ENCODE data around the gene TMUB1. TPM values are rescaled to one million over a fixed set of nuclear protein-coding genes. Genes with fewer than 3 reads are reported as not detected.

TMUB1 gene
- total RNA-seq, 1 donor from 2014 or later: 12.5 TPM

DNA sequence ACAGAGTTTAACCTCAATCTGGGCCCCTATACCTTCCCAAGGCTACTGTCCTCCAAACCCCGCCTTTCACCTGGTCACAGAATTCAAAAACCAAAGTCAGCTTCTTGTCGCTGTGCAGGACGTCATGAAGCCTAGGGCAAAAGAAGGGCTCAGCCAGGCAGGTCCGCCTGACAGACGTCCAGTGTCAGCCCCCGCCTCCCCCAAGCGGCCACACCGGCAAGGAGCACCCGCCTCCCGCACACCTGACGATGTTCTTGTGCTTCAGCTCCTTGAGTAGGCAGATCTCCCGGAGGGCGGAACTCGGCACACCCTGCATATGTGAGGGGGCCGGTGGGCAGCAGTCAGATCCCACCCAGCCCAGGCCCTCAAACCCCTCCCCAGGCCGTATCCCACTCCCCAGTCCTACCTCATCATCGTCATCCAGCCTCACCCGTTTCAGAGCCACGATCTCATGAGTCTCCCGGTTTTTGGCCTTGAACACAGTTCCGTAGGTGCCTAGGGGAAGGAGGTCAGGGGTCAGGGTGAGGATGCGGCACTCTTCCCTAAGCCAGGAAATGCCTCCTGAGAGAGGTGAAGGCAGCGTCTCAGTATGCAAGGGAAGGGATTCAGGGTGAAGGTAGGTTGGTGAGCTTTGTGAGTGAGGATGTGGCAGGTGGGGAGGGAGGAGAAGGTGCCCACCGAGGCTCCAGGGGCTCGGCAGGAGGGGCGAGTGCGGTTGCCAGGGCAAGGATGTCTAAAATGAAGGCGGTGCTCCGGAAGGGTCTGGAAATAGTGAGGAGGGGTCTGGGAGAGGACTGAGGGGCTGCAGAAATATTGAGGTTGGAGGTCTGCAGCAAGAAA, 26.4 kb downstream of the TMUB1 start:
- no peaks in the 10 kb centered on the region for H3K27me3 ChIP-seq (ENCODE audit: control insufficient read depth in 3 of 3, insufficient read depth in 3 of 3, low read length in 3 of 3)
- no peaks in the 10 kb centered on the region for H3K9me3 ChIP-seq (ENCODE audit: control insufficient read depth in 3 of 3, low read length in 3 of 3)
- H3K4me3 ChIP-seq (ENCODE audit: low read length in 3 of 3): peak overlapping the region; percentile 90 to 95 (median 94)
- peak overlapping the region; percentile 98 for H3K27ac ChIP-seq (ENCODE audit: low read depth, low read length)
- peaks cover 38 to 42% (median 41%) of the 10 kb centered on the region in 3 donors for H3K4me1 ChIP-seq (ENCODE audit: control insufficient read depth in 3 of 3, insufficient read depth in 3 of 3, low read length in 3 of 3)
- peak overlapping the region; percentile 73 to 90 (median 80) for H3K9ac ChIP-seq (ENCODE audit: low read depth in 1 of 3, low read length in 3 of 3)
- H3K36me3 ChIP-seq (ENCODE audit: control insufficient read depth in 3 of 3, insufficient read depth in 3 of 3, low read length in 3 of 3): peaks cover 0 to 6% (median 4%) of the 10 kb centered on the region in 3 donors

DNA sequence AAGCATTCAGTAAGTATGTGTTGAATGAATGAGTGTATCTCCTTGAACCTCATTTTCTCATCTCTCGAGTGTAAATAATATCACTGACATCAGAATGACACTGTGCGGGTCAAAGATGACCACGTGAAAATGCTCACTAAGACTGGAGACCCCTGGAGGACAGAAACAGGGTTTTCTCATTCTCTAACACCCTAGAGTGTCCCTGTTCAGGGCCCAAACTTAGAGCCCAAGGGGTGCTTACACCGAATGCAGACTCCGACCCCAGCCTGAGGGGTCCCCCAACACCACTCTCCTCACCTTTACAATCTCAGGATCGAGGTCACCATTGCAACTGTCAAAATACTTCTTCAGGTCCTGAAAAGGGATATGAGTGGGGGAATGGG, 27.0 kb downstream of the TMUB1 start:
- Histone ChIP-seq H3K4me3 (ENCODE audit: low read length in 3 of 3) (no peak overlapping the region), H3K4me1 (ENCODE audit: control insufficient read depth in 3 of 3, insufficient read depth in 3 of 3, low read length in 3 of 3) (peaks cover 34 to 36% (median 35%) of the 10 kb centered on the region in 3 donors), H3K27me3 (ENCODE audit: control insufficient read depth in 3 of 3, insufficient read depth in 3 of 3, low read length in 3 of 3) (no peaks in the 10 kb centered on the region), H3K9ac (ENCODE audit: low read depth in 1 of 3, low read length in 3 of 3) (no peak overlapping the region), H3K9me3 (ENCODE audit: control insufficient read depth in 3 of 3, low read length in 3 of 3) (no peaks in the 10 kb centered on the region), H3K36me3 (ENCODE audit: control insufficient read depth in 3 of 3, insufficient read depth in 3 of 3, low read length in 3 of 3) (peaks cover 0 to 6% (median 4%) of the 10 kb centered on the region in 3 donors), H3K27ac (ENCODE audit: low read depth, low read length) (no peak overlapping the region)

DNA sequence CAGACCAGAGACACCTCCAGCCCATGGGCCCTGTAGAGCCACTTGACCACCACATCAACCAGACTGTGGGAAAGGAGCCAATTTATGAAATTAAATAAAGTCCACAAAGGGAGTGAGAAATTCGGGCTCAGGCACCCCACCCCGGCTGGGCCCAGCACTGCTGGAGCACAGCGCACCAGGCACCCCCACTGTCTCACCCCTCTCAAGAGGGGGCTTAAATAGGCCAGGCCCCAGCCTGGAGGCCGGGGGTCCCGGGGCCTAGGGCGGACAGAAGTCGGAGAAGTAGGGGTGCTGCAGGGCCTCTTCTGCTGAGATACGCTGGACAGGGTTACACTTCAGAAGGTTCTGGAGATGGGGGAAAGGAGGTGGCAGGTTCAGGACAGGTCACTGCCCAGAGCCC, 29.5 kb downstream of the TMUB1 start:
- Histone ChIP-seq H3K27ac (ENCODE audit: low read depth, low read length) (no peak overlapping the region), H3K9ac (ENCODE audit: low read depth in 1 of 3, low read length in 3 of 3) (no peak overlapping the region), H3K9me3 (ENCODE audit: control insufficient read depth in 3 of 3, low read length in 3 of 3) (no peaks in the 10 kb centered on the region), H3K36me3 (ENCODE audit: control insufficient read depth in 3 of 3, insufficient read depth in 3 of 3, low read length in 3 of 3) (peaks cover 0 to 6% (median 4%) of the 10 kb centered on the region in 3 donors), H3K4me3 (ENCODE audit: low read length in 3 of 3) (no peak overlapping the region), H3K4me1 (ENCODE audit: control insufficient read depth in 3 of 3, insufficient read depth in 3 of 3, low read length in 3 of 3) (peaks cover 18 to 20% (median 19%) of the 10 kb centered on the region in 3 donors), H3K27me3 (ENCODE audit: control insufficient read depth in 3 of 3, insufficient read depth in 3 of 3, low read length in 3 of 3) (peaks cover 0 to 11% (median 8%) of the 10 kb centered on the region in 3 donors)

DNA sequence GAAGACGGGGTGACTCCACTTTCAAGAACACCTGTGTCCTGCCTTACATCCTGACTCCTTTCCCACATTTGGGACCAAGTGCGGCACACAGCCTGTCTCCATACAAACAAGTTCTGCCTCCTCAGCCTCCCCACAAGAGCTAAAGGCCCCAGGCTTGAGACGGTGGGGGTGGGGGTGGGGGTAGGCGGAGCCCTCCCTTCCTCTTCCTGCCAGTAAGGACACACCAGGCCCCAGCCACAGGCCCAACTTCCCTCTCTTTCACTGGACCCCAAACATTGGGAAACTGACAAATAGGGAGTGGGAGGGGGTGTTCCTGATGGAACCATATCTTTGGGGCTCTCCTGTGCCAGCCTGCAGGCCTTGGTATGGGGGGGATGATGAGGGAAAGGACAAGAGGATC, 30.2 kb downstream of the TMUB1 start:
- peaks cover 0 to 11% (median 8%) of the 10 kb centered on the region in 3 donors for H3K27me3 ChIP-seq (ENCODE audit: control insufficient read depth in 3 of 3, insufficient read depth in 3 of 3, low read length in 3 of 3)
- H3K9ac ChIP-seq (ENCODE audit: low read depth in 1 of 3, low read length in 3 of 3): no peak overlapping the region
- H3K4me3 ChIP-seq (ENCODE audit: low read length in 3 of 3): no peak overlapping the region
- peaks cover 0 to 6% (median 4%) of the 10 kb centered on the region in 3 donors for H3K36me3 ChIP-seq (ENCODE audit: control insufficient read depth in 3 of 3, insufficient read depth in 3 of 3, low read length in 3 of 3)
- no peaks in the 10 kb centered on the region for H3K9me3 ChIP-seq (ENCODE audit: control insufficient read depth in 3 of 3, low read length in 3 of 3)
- no peak overlapping the region for H3K27ac ChIP-seq (ENCODE audit: low read depth, low read length)
- H3K4me1 ChIP-seq (ENCODE audit: control insufficient read depth in 3 of 3, insufficient read depth in 3 of 3, low read length in 3 of 3): peaks cover 11 to 15% (median 14%) of the 10 kb centered on the region in 3 donors

DNA sequence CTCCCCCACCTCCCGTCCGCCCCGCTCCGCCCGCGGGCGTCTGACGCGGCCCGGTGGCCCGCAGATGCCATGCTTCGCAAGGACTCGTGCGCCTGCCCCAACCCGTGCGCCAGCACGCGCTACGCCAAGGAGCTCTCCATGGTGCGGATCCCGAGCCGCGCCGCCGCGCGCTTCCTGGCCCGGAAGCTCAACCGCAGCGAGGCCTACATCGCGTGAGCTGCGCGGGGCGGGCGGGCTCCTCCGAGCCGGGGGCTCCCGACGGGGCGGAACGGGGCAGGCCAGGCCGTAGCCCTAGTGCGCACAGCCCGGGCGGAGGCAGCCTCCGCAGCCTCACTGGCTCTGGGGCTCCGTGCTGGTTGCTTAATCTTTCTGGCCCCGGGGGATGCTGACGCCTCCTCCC, 32.2 kb downstream of the TMUB1 start:
- no peaks in the 10 kb centered on the region for H3K9me3 ChIP-seq (ENCODE audit: control insufficient read depth in 3 of 3, low read length in 3 of 3)
- H3K27ac ChIP-seq (ENCODE audit: low read depth, low read length): no peak overlapping the region
- peaks cover 4 to 6% (median 4%) of the 10 kb centered on the region in 3 donors for H3K36me3 ChIP-seq (ENCODE audit: control insufficient read depth in 3 of 3, insufficient read depth in 3 of 3, low read length in 3 of 3)
- H3K27me3 ChIP-seq (ENCODE audit: control insufficient read depth in 3 of 3, insufficient read depth in 3 of 3, low read length in 3 of 3): peaks cover 0 to 11% (median 8%) of the 10 kb centered on the region in 3 donors
- H3K4me3 ChIP-seq (ENCODE audit: low read length in 3 of 3): no peak overlapping the region
- peaks cover 0 to 4% (median 3%) of the 10 kb centered on the region in 3 donors for H3K4me1 ChIP-seq (ENCODE audit: control insufficient read depth in 3 of 3, insufficient read depth in 3 of 3, low read length in 3 of 3)
- no peak overlapping the region for H3K9ac ChIP-seq (ENCODE audit: low read depth in 1 of 3, low read length in 3 of 3)

DNA sequence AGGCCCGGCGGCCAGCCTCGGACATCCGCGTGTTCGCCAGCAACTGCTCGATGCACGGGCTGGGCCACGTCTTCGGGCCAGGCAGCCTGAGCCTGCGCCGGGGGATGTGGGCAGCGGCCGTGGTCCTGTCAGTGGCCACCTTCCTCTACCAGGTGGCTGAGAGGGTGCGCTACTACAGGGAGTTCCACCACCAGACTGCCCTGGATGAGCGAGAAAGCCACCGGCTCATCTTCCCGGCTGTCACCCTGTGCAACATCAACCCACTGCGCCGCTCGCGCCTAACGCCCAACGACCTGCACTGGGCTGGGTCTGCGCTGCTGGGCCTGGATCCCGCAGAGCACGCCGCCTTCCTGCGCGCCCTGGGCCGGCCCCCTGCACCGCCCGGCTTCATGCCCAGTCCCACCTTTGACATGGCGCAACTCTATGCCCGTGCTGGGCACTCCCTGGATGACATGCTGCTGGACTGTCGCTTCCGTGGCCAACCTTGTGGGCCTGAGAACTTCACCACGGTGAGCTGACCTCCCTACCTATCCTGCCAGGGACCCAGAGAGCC, 34.3 kb downstream of the TMUB1 start:
- Histone ChIP-seq H3K27ac (ENCODE audit: low read depth, low read length) (no peak overlapping the region), H3K4me3 (ENCODE audit: low read length in 3 of 3) (no peak overlapping the region), H3K27me3 (ENCODE audit: control insufficient read depth in 3 of 3, insufficient read depth in 3 of 3, low read length in 3 of 3) (peaks cover 0 to 11% (median 8%) of the 10 kb centered on the region in 3 donors), H3K4me1 (ENCODE audit: control insufficient read depth in 3 of 3, insufficient read depth in 3 of 3, low read length in 3 of 3) (peaks cover 0 to 4% (median 3%) of the 10 kb centered on the region in 3 donors), H3K9me3 (ENCODE audit: control insufficient read depth in 3 of 3, low read length in 3 of 3) (no peaks in the 10 kb centered on the region), H3K9ac (ENCODE audit: low read depth in 1 of 3, low read length in 3 of 3) (no peak overlapping the region), H3K36me3 (ENCODE audit: control insufficient read depth in 3 of 3, insufficient read depth in 3 of 3, low read length in 3 of 3) (peaks cover 4 to 8% (median 4%) of the 10 kb centered on the region in 3 donors)

DNA sequence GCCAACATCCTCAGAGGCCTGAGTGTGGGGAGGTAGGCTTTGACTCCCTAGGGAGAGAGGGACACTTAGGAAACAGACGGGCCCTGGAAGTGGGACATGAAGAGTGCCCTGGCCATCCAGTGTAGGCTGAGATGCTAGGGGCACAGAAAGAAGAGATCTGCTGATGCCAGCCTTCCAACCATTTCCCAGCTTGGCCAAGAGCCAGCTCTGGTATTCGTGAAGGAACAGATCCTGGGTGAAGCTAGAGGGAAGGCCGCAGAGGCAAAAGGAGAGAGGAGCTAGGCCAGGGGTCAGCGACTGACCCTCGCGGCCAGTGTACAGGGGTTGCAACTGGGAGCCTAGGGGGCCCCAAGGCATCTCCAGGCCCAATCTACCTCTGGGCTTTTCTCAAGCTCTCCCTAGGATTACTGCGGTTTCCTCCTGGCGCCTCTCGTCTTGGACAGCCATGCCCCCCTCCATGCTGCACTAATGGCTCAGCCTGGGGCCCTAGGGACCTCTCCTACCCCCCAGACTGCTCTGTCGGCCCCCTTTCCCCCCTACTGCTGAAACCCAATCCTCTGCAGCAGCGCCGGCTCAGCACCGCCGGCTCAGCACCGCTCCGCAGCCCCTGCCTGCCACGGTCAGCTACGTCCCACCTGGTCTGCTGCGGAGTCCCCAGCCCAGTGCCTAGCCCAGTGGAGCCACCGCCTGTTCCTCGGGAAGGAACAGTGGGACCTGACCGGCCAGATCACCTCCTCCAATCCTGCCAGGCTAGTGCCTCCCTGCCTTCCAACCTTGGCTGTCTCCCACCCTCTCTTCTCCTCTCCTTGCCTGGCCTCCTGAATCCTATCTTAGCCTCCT, 35.1 kb downstream of the TMUB1 start, which contains the start of gene ASIC3:
Gene ASIC3 (plus strand): TSS at position 556 of the 840 bp plus-strand sequence. CDS start 355 bp downstream, outside the sequence.
- Histone ChIP-seq H3K4me1 (ENCODE audit: control insufficient read depth in 3 of 3, insufficient read depth in 3 of 3, low read length in 3 of 3) (peaks cover 0 to 4% (median 3%) of the 10 kb centered on the region in 3 donors), H3K9ac (ENCODE audit: low read depth in 1 of 3, low read length in 3 of 3) (peak within 1 kb of the TSS in 1 of 3 donors; percentile 43), H3K9me3 (ENCODE audit: control insufficient read depth in 3 of 3, low read length in 3 of 3) (no peaks in the 10 kb centered on the region), H3K36me3 (ENCODE audit: control insufficient read depth in 3 of 3, insufficient read depth in 3 of 3, low read length in 3 of 3) (peaks cover 4 to 8% (median 4%) of the 10 kb centered on the region in 3 donors), H3K27ac (ENCODE audit: low read depth, low read length) (no peak within 1 kb of the TSS), H3K27me3 (ENCODE audit: control insufficient read depth in 3 of 3, insufficient read depth in 3 of 3, low read length in 3 of 3) (peaks cover 0 to 11% (median 8%) of the 10 kb centered on the region in 3 donors), H3K4me3 (ENCODE audit: low read length in 3 of 3) (no peak within 1 kb of the TSS)

DNA sequence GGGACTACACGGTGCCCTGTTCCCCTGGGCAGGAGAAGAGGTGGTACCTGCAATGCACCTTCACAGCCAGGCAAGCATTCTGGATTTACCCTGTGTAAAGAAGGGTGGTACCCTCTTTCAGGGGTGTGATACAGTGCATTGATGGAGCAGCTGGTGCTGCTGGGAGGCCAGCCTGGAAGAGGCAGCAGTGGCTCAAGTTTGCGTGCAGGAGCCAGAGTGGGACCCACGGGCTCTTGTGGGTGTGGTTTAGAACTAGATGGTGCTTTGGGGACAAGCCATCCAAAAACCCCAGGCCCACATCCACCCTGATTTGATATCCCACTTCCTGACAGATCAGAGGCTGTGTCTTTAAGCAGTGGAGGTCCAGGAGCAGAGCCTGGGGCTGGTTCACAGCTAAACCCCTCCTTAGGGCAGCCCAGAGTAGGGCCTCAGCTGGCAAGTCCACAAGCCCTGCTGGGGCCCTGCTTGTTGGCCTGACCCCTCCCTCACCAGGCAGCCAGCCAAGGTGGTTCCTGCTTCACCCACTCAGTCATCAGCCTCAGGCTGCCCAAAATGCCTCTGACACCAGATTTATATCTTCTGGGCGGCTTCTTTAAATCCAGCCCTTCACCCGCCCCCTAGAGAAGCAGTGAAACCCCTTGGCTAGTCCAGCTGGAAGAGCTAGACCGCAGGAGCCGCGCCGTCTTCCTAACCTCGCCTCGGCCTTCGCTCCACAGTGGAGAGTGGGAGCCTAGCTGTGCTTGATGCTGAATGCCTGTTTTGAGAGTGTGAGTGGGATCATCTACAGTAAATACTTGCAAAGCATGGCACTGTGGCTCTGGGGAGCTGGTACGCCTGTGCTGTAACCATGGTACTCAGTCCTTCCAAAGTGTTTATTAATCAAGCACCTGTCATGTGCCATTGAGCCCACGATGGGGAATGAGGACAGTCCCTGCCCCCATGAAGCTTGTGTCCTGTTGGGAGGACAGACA, 36.4 kb downstream of the TMUB1 start:
- Histone ChIP-seq H3K27me3 (ENCODE audit: control insufficient read depth in 3 of 3, insufficient read depth in 3 of 3, low read length in 3 of 3) (peaks cover 0 to 11% (median 8%) of the 10 kb centered on the region in 3 donors), H3K36me3 (ENCODE audit: control insufficient read depth in 3 of 3, insufficient read depth in 3 of 3, low read length in 3 of 3) (peaks cover 6 to 17% (median 16%) of the 10 kb centered on the region in 3 donors), H3K4me1 (ENCODE audit: control insufficient read depth in 3 of 3, insufficient read depth in 3 of 3, low read length in 3 of 3) (peaks cover 0 to 4% (median 3%) of the 10 kb centered on the region in 3 donors), H3K4me3 (ENCODE audit: low read length in 3 of 3) (no peak overlapping the region), H3K9me3 (ENCODE audit: control insufficient read depth in 3 of 3, low read length in 3 of 3) (no peaks in the 10 kb centered on the region), H3K9ac (ENCODE audit: low read depth in 1 of 3, low read length in 3 of 3) (peak overlapping the region in 1 of 3 donors; percentile 43), H3K27ac (ENCODE audit: low read depth, low read length) (no peak overlapping the region)

DNA sequence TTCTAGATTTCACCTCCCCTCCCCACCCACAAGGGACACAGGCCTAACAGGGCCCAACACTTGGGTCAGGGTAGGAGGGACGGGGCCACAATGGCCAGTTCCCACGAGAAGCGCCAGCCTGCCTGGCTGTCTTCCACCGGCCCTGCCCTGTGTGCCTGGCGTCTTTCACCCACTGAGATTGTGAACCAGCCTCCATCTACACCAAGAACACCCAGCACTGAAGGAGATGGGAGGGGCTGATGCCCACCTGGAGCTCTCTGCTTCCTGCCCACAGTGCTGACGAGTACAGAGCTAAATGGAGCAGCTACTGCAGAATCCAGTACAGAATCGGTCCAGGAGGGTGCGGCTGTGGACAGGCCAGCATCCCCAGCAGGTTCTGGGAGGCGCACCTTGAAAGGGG, 37.3 kb downstream of the TMUB1 start:
- Histone ChIP-seq H3K9me3 (ENCODE audit: control insufficient read depth in 3 of 3, low read length in 3 of 3) (no peaks in the 10 kb centered on the region), H3K27ac (ENCODE audit: low read depth, low read length) (no peak overlapping the region), H3K36me3 (ENCODE audit: control insufficient read depth in 3 of 3, insufficient read depth in 3 of 3, low read length in 3 of 3) (peaks cover 6 to 21% (median 20%) of the 10 kb centered on the region in 3 donors), H3K27me3 (ENCODE audit: control insufficient read depth in 3 of 3, insufficient read depth in 3 of 3, low read length in 3 of 3) (peaks cover 0 to 11% (median 8%) of the 10 kb centered on the region in 3 donors), H3K9ac (ENCODE audit: low read depth in 1 of 3, low read length in 3 of 3) (no peak overlapping the region), H3K4me3 (ENCODE audit: low read length in 3 of 3) (no peak overlapping the region), H3K4me1 (ENCODE audit: control insufficient read depth in 3 of 3, insufficient read depth in 3 of 3, low read length in 3 of 3) (peaks cover 0 to 3% (median 2%) of the 10 kb centered on the region in 3 donors)

All from skeletal muscle tissue (tissue), 4 donors.